K562 (cell line): ENCODE results near the gene PUSL1.

ENCODE experiments used
- GABPA ChIP-seq: fragments of 200-800 bp; sonication (Bioruptor generic); conservative IDR thresholded peaks from 2 replicates; pipeline ENCODE4 v1.6.1; 2016; ENCODE audit warnings: low read depth, missing genetic modification characterization, missing compliant biosample characterization
- MXI1 ChIP-seq: IDR thresholded peaks from 2 replicates; pipeline ENCODE4 v1.6.1; 2011; ENCODE audit warnings: low read depth, mild to moderate bottlenecking, improper control_type of control experiment, low read length
- RFX5 ChIP-seq: IDR thresholded peaks from 2 replicates; pipeline ENCODE4 v1.6.1; 2011; ENCODE audit warnings: low read depth, mild to moderate bottlenecking, improper control_type of control experiment, low read length
- YY1 ChIP-seq, 3 experiments: IDR thresholded peaks; 2 replicates each; pipeline ENCODE4 v1.6.1; 2011; ENCODE audit warnings: low read length in 2 of 3, mild to moderate bottlenecking in 2 of 3, moderate library complexity in 2 of 3, borderline replicate concordance in 1 of 3, control low read depth in 1 of 3, low read depth in 1 of 3; ENCODE audit not compliant: insufficient read depth in 3 of 3, insufficient replicate concordance in 2 of 3, control insufficient read depth in 1 of 3, insufficient read length in 1 of 3; ENCODE audit errors: extremely low read depth in 1 of 3
- ZNF408 ChIP-seq: fragments of 250-450 bp; sonication (Bioruptor Pico); IDR thresholded peaks from 2 replicates; pipeline ENCODE4 v1.4.0; 2020; ENCODE audit warnings: low read depth, mild to moderate bottlenecking, moderate library complexity
- ZNF507 ChIP-seq: conservative IDR thresholded peaks from 2 replicates; pipeline ENCODE4 v1.6.1; 2017; ENCODE audit warnings: missing genetic modification characterization, missing compliant biosample characterization

- no peak for TF ChIP-seq YY1 (IDR thresholded peaks at IDR 0.05; ENCODE audit: borderline replicate concordance in 1 of 3, control insufficient read depth in 1 of 3, extremely low read depth in 1 of 3, insufficient read depth in 3 of 3, insufficient read length in 1 of 3, insufficient replicate concordance in 2 of 3, low read depth in 1 of 3, low read length in 2 of 3)
- no peak for TF ChIP-seq ZNF507
- no peak for TF ChIP-seq ZNF408 (CRISPR knock-in tag)
- TF ChIP-seq RFX5, result no peak
- TF ChIP-seq GABPA, result no peak
- no peak for TF ChIP-seq MXI1
These were observed 22.6 kb upstream of the PUSL1 start for GRCh38 chr1:1285611-1286311.
